Activated CD4-positive, CD25-positive, alpha-beta regulatory T cell treated with anti-CD3 and anti-CD28 coated beads, Interleukin-2, amount 50 U/mL, for 16 hours (primary cell): ENCODE measurements around the gene GON4L.
A peak's percentile ranks its signal among the peaks of the same experiment; 100 is the strongest.
"Not testable (repeated sequence)": the region's sequence is repeated elsewhere in the genome, so short reads cannot be mapped to it uniquely, and the experiment has no call there.

ENCODE experiments used
- DNase-seq: peaks from one replicate; pipeline ENCODE4 v3.0.0-alpha.2; 2020; ENCODE audit warnings: low read depth, low spot score

Gene GON4L

DNA sequence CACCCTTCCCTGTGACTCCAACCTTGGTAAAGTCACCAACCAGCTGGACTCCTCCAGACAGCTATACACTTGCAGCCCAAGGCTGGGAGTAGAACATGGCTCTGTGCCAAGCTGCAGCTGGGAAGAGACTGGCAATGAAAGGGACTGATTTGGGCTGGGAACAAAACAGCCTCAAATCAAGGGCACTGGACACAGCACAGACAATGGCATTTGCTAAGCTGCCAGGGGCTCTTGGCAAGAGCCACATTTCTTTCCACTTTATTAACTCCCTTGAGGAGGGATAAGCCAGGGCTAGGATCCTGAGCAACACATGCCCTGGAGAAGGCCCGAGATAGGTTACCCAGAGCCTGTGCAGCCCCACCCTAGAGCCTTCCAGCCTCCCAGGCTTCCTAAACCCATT, 14.4 kb upstream of the GON4L start:
- DNase-seq, result no peak

DNA sequence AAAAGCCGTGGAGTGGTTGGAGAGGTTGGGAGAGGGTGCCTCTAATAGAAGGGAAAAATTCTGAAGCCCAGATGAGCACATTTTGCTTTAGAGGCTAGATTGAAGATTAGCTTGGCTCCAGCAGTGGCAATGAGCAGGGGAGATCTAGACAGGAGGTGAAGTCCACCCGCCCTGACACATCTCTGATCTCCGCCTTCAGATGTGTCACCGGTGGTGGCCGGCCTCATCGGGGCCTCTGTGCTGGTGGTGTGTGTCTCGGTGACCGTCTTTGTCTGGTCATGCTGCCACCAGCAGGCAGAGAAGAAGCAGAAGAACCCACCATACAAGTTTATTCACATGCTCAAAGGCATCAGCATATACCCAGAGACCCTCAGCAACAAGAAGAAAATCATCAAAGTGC, 10.8 kb upstream of the GON4L start:
- no peak for DNase-seq

DNA sequence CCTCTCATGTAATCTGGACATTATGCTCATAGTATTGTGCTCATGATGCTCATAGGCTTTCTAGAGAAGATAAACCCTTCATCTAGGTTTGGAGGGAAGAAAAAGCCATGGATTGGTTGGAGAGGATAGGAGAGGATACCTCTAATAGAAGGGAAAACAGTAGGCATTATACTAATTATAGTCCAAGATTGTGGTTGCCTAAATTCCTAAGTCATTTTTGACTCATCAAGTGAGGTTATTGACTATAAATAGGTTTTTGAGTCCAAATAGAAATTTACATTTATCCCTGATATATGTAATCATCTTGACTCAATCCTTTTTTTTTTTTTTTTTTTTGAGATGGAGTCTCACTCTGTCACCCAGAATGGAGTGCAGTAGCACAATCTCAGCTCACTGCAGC, 7.4 kb upstream of the GON4L start:
- no peak for DNase-seq

DNA sequence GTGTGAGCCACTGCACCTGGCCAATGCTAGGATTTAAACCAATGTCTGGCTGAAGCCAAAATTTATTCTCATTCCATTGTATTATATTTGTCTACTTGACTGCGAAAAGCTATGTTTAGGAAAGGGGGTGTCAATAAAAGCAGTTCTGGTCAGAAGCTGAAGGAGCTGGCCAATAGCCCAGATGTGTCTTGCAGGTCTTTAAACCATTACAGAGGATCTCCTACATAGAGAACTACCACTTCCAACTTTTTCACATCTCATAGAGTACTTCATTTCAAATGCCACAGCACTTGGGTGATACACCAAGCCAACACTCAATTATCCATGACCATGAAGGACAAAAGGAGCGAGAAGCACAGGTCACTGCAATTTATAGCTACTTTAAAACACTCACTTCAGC, 4.9 kb upstream of the GON4L start:
- DNase-seq, result no peak

DNA sequence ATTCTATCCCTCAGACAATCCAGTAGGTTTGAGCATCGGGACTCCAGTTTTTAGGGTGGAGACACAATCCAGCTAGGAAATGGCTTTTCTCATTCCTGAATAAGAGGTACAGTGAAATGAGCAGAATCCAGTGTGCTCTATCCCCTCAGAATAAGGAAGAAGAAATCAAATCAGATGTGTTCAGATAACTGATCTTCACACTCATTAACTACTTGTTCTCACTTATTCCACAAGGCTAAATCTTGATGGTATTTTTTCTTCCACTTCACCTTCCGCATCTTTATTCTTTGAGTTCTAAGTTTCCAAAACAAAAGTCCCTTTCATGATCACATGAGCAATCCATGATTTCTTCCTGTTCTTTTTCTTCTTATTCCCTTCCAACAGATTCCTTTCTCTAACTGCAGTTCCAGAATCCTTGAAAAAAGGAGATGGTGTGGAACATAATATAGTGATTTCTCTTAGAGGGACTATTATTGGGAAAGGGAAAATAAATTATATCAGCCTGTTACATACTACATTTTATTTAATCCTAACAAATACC, 4.0 kb upstream of the GON4L start:
- no peak for DNase-seq

DNA sequence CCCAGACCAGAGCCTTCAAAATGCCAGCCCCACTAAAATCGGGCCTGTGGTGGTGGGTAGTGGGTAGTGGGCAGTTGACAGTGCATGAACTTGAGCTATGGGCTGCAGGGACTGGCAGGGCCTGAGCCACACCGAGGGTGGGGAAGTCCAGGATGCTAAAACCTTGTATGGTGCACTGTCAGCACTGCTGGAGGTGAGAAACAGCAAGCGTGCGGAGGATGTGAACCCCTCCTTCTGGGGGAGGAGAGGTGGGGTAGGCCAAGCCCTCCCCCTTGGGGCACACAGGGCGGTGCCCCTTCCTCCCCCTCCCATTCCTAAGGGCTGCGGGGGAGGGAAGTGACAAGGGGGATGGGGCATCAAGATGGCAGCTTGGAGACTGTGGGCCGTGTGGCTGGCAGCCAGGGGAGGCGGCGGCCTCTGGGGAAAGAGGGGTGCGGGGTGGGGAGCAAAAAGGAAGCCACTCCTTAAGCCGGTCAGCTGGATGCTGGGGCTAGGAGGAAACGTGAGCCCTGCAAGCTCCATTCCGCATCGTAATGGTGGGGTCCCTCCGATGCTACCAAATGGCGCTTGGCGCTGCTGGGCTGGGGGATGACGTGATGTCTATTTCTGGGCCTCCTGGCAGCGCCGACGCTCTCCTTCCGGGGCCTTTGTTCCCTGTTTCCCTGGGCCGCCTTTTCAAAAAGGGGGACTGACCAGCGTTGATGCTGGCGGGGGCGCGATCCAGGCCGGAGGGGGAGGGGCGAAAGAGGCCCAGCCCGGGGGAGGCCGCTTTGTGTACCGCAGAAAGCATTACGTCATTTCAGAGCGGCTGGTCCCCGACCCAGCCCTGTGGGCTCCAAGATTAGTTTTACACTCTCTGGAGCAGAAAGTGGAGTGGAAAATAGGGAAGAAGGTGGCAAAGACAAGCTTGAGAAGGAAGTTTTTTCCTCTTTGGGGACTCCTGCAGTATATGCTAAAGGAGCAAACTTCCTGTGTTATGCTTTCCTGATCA, 3.2 kb upstream of the GON4L start:
- peak; percentile 11 for DNase-seq

DNA sequence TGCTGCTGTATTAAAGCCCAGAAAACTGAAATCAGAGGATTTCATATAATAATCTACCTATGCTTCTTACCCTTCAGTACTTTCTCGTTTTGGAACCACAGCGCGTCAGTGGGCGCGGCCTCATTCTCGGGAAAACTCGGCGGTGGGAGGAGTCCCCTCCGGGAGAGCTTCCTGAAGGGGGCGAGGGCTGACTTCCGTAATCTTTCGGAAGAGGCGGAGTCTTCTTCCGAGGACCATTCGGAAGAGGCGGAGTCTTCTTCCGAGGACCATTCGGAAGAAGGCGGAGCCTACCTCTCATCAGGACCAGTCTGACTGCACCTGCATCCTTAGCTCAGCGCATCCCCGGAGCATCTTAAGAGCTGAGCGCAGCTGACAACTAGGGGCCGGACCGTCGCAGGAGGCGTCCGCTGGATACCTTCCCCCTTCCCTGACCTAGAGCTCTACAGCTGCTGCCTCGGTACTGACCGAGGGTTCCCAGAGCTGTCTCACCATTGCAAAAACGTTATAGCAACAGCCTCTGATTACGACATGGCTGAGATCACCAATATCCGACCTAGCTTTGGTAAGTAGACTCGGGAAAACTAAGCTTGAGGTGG, 2.3 kb upstream of the GON4L start, which contains the start of gene SYT11:
SYT11 (plus strand) TSS at position 334 of the 596 bp plus-strand sequence; CDS start at position 529, 195 bp downstream.
- DNase-seq, result peak; percentile 85

DNA sequence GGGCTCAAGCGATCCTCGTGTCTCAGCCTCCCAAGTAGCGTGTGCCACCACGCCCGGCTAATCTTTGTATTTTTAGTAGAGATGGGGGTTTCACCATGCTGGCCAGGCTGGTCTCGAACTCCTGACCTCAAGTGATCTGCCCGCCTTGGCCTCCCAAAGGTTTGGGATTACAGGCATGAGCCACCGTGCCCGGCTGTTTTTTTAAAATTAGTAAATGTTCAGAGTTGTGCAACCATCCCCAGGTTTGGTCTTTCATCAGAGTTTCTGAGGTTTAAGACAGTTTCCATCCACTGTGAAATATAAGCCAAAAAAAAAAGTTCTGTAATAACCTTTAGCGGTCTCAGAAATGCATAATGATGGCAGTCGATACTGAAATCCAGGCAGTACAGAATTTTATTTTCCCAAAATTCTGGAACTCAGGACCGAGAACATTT, 1.8 kb upstream of the GON4L start:
- no peak for DNase-seq

DNA sequence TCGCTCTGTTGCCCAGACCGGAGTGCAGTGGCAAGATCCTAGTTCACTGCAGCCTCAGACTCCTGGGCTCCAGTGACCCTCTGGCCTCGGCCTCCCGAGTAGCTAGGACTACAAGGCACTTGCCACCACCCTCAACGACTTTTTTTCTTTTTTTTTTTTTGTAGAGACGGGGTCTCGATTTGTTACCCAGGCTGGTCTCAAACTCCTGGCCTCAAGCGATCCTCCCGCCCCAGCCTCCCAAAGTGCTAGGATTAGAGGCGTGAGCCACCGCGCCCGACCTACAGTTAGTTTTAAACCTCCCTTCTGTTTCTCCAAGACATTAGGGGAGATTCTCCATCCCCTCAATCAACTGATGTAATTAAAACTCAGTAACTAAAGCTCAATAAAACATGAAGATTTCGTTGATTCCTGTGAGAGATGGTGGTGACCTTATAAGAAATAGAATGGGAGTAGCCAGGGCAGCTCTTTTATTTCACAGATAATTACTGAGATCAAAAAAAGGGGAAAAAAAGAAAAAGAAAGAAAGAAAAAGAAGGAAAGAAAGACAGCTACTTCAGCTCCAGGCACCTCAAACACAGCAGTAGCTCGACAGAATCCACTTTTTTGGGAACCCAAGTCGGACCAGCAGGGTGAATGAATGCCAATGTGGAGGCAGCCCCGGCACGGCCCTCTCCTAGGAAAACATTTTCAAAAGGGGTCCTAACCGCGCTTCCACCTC, 598 bp downstream of the GON4L start:
- no peak for DNase-seq

DNA sequence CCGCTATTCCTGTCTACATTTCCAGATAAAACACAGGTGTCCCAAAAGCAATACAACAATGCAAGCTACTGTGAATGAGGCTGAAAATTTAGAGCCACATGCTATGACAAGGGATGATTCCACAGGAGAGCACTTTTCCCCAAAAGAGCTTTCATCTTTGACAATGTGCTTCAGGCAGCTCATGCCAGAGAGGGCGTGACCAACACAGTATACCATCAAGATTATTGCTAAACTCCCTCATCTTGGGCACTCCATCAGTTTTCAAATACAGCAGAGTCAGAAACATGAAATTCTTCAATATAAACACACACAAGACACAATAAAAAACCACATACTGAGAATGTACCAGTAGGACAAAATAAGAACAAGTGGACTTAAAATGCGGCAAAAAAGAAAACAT, 6.7 kb downstream of the GON4L start:
- DNase-seq, result no peak

DNA sequence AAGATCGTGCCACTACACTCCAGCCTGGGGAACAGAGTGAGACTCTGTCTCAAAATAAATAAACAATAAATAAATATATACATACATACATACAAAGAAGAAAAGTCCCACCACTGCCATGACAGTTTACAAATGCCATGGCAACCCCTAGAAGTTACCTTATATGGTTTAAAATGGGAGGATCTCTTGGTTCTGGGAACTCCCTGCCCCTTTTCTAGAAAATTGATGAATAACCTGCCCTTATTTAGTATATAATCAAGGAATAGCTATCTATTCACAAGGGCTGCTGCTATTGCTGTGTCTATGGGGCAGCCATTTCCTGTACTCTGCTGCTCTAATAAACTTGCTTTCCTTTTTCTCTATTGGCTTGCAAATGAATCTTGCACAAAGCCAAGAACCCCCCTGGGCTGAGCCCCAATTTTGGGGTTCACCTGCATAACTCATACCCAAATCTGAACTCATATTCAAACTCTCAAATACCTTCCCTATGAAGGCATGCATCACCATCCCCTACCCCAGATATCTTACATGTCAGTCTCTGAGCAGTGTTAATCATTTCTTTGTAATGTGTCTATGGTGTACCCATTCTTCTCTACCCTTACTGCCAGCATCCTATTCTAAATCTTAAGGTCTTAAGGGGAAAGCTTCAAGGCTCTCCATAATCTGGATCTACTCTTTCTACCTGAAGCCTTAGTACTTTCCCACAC, 9.0 kb downstream of the GON4L start:
- no peak for DNase-seq

DNA sequence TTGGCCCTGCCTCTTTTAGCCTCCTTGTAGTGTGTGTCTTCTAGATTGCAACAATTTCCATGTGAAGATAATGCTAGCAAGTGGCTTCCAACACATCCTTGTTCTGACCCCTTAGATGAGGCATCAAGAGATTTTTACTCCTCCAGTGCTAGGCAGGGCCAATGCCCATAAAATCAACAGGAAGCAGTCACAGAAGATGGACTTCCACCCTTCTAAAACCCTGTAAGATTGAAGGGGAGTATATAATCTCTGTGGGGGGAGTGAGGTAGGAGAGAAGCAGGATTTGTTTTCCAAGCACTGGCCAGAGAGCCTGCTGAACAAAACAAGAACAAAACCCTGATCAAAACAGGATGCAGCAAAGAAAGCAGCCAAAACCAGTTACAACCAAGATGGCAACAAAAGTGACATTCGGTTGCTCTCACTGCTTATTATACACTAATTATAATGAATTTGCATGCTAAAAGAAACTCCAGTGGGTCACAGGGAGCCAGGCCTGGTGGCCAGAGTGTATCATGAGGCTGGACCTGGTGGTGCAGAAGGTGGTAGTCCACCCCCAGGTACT, 12.1 kb downstream of the GON4L start:
- DNase-seq, result no peak

DNA sequence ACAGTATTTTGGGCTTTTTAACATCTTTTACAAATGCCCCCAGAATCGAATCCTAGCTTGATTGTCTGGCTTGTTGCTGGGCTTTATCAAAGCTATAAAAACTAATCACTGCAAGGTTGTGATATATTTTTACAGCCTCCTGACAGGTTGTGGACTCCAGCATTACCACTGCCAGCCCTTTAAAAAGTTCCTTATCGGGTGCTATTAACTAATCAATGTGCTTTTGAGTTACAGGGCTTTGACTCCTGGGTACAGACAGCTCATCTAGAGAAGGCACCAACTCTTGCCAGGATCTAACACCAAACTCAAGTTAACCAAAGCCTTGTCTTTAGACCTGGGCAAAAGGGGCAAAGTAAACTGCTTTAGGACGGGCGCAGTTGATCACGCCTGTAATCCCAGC, 16.6 kb downstream of the GON4L start:
- DNase-seq, result no peak

DNA sequence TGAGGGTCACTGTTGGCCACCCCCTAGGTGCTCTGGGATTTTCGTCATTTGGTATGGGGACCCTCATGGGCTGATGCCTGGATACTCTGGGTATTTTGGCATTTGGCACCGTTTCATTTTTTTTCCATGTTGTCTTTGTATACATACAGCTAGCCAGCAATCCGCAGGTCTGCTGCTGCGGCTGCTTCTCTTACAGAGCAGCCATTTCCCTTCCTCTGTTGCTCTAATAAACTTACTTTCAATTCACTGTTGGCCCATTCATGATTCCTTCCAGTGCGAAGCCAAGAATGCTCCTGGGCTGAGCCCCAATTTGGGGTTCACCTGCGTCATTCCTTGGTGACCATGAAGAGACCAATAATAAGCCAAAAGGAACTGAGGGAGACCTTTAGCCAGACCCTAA, 21.5 kb downstream of the GON4L start:
- DNase-seq, result no peak

DNA sequence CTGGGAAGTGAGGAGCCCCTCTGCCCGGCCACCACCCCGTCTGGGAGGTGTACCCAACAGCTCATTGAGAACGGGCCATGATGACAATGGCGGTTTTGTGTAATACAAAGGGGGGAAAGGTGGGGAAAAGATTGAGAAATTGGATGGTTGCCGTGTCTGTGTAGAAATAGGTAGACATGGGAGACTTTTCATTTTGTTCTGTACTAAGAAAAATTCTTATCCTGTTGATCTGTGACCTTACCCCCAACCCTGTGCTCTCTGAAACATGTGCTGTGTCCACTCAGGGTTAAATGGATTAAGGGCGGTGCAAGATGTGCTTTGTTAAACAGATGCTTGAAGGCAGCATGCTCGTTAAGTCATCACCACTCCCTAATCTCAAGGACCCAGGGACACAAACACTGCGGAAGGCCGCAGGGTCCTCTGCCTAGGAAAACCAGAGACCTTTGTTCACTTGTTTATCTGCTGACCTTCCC, 22.1 kb downstream of the GON4L start:
- DNase-seq, result not testable (repeated sequence)

DNA sequence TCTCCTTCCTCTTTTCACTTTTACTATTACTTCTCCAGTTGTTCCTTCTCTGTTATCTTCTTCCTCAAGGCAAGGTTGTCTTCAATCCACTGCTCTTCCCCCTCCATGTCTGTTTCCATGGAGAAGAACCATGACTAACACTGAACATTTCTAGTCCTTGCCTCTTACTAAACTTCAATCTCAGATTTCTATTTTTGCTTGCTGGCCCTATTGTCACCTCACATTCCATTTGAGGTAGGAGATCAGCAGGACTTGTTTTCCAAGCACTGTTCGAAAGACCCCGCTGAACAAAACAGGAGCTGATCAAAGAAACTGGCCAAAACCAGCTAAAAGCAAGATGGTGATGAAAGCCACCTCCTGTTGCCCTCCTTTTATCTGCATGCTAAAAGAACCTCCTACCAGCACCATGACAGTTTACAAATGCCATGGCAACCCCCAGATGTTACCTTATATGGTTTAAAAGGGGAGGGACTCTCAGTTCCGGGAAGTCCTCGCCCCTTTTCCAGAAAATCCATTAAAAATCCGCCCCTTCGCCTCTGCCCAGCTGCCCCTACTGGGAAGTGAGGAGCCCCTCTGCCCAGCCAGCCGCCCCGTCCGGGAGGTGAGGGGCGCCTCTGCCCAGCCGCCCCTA, 22.6 kb downstream of the GON4L start:
- no peak for DNase-seq

DNA sequence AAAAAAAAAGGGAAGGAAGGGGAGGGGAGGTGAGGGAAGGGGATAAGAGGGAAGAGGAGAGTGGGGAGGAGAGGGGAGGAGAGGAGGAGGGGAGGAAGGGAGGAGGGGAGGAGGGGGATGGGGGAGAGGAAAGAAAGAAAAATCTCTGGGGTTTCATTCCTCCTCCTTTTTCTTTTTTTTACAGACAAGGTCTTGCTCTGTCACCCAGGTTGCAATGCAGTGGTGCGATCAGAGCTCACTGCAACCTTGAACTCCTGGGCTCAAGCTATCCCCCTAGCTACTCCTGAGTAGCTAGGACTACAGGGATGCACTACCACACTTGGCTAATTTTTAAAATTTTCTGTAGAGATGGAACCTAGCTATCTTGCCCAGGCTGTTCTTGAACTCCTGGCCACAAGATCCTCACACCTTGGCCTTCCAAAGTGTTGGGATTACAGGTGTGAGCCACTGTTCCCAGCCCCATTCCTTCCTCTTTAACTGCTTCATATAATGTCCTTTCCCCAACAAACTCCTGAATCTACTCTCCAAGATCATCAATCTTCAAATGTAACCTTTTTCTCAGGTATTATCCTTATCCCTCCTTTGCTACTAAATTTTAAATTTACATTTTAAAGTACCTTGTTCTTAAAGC, 23.2 kb downstream of the GON4L start:
- DNase-seq, result no peak

DNA sequence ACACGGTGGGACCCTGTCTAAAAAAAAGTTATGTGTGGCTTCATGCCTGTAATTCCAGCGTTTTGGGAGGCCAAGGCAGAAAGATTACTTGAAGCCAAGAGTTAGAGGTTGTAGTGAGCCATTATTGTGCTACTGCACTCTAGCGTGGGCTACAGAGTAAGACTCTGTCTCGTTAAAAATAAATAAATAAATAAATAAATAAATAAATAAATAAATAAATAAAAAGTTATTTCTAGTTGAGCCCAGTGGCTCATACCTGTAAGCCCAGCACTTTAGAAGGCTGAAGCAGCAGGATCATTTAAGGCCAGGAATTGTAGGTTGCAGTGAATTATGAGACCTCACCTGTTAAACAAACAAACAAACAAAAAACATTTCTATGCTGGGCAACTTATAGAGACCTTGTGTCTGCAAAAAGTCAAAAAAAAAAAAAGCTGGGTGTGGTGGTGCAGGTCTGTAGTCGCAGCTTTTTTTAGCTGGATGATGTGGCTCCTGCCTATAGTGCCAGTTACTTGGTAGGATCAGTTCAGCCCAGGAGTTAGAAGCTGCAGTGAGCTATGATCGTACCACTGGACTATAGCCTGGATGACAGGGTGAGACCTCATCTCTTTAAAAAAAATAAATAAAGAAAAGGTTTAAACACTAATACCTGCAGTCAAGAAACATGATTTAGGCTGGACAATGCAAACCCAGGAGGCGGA, 25.6 kb downstream of the GON4L start:
- DNase-seq, result no peak

DNA sequence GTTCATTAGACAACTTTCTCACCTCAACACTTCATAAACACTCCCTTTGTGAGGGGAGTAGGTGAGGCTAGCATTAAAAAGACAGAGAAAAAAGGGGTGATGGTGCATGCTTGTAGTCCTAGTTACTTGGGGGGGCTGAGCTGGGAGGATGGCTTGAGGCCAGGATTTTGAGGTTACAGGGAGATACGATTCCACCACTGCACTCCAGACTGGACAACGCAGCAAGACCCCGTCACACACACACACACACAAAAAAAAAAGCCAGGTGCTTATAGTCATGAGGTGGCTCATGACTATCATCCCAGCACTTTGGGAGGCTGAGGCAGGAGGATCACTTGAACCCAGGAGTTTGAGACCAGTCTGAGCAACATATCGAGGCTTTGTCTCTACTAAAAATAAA, 29.6 kb downstream of the GON4L start:
- DNase-seq, result no peak
